IMR-90 (cell line): ENCODE data around the gene RAET1G. TPM values are rescaled to one million over a fixed set of nuclear protein-coding genes. Genes with fewer than 3 reads are reported as not detected.

ENCODE experiments used
- ATAC-seq: fragments of 200-7000 bp; cut with Tn5 transposase; 2 replicates; pipeline ENCODE4 v1.9.1; 2020; ENCODE audit warnings: low read depth, mild to moderate bottlenecking, moderate library complexity
- BruUV-seq: library from RNA; stranded (reverse); fragments of 400-500 nt; replicated peaks from 2 replicates; lab custom pipeline; 2021; lab: Mats Ljungman, UMichigan
- CTCF ChIA-PET: fragments of 300-600 bp; formaldehyde crosslinking; extraction: SDS; loops from one replicate; lab custom pipeline; 2021; ENCODE audit warnings: antibody characterized with exemption; lab: Yijun Ruan, JAX
- POLR2A ChIA-PET: fragments of 300-600 bp; sonication (Branson Sonifier 250); formaldehyde crosslinking; loops from one replicate; lab custom pipeline; 2022; ENCODE audit warnings: antibody characterized with exemption; ENCODE audit not compliant: unreplicated experiment; lab: Charles Lee
- DNase-seq: peaks from one replicate; pipeline ENCODE4 v3.0.0; 2013
- H2AFZ ChIP-seq: replicated peaks from 2 replicates; pipeline ENCODE3; 2013; ENCODE audit warnings: low read length, mild to moderate bottlenecking; ENCODE audit not compliant: poor library complexity
- H2AK5ac ChIP-seq: 2 replicates; pipeline ENCODE4 v1.6.1; 2013; ENCODE audit warnings: low read depth, low read length, inconsistent platforms
- H2AK9ac ChIP-seq: replicated peaks from 2 replicates; pipeline ENCODE3; 2013; ENCODE audit warnings: mild to moderate bottlenecking, low read depth, low read length, moderate library complexity; ENCODE audit not compliant: poor library complexity
- H2BK120ac ChIP-seq: 2 replicates; pipeline ENCODE4 v1.6.1; 2013; ENCODE audit warnings: low read depth, low read length, inconsistent platforms
- H2BK15ac ChIP-seq: 3 replicates; pipeline ENCODE4 v1.6.1; 2013; ENCODE audit warnings: low read depth, low read length, inconsistent platforms
- H2BK20ac ChIP-seq: 2 replicates; pipeline ENCODE4 v1.6.1; 2013; ENCODE audit warnings: low read depth, mild to moderate bottlenecking, inconsistent platforms, low read length, moderate library complexity
- H2BK5ac ChIP-seq: 2 replicates; pipeline ENCODE4 v1.6.1; 2013; ENCODE audit warnings: mild to moderate bottlenecking, low read depth, low read length, inconsistent platforms; ENCODE audit not compliant: poor library complexity, severe bottlenecking
- H3K14ac ChIP-seq: replicated peaks from 2 replicates; pipeline ENCODE4 v1.6.1; 2013; ENCODE audit warnings: low read depth, low read length, inconsistent platforms
- H3K18ac ChIP-seq: 2 replicates; pipeline ENCODE4 v1.6.1; 2013; ENCODE audit warnings: low read depth, low read length, control low read depth
- H3K23ac ChIP-seq: 2 replicates; pipeline ENCODE4 v1.6.1; 2013; ENCODE audit warnings: low read depth, low read length, inconsistent platforms
- H3K27ac ChIP-seq: 2 replicates; pipeline ENCODE4 v1.5.1; 2013; ENCODE audit warnings: mild to moderate bottlenecking, control low read depth, low read length; ENCODE audit not compliant: insufficient read depth
- H3K27me3 ChIP-seq: 2 replicates; pipeline ENCODE4 v1.6.1; 2013; ENCODE audit warnings: low read length; ENCODE audit not compliant: control insufficient read depth, insufficient read depth
- H3K36me3 ChIP-seq: 2 replicates; pipeline ENCODE4 v1.6.1; 2013; ENCODE audit warnings: low read length, mixed read lengths; ENCODE audit not compliant: control insufficient read depth, insufficient read depth
- H3K4ac ChIP-seq: 2 replicates; pipeline ENCODE4 v1.6.1; 2013; ENCODE audit warnings: low read depth, low read length, inconsistent platforms
- H3K4me1 ChIP-seq: 2 replicates; pipeline ENCODE4 v1.6.1; 2013; ENCODE audit warnings: low read length, mixed read lengths; ENCODE audit not compliant: control insufficient read depth, insufficient read depth
- H3K4me2 ChIP-seq: 2 replicates; pipeline ENCODE4 v1.6.1; 2013; ENCODE audit warnings: low read depth, mild to moderate bottlenecking, control low read depth, low read length, moderate library complexity
- H3K4me3 ChIP-seq: 2 replicates; pipeline ENCODE4 v1.5.1; 2013; ENCODE audit warnings: low read depth, mild to moderate bottlenecking, control low read depth, low read length, moderate library complexity; ENCODE audit not compliant: insufficient read depth
- H3K56ac ChIP-seq: 2 replicates; pipeline ENCODE4 v1.6.1; 2013; ENCODE audit warnings: low read length, inconsistent platforms; ENCODE audit not compliant: insufficient read depth; ENCODE audit errors: extremely low read depth
- H3K79me1 ChIP-seq, 2 experiments: 2 replicates each; pipeline ENCODE4 v1.6.1; 2013; ENCODE audit warnings: low read length in 2 of 2, inconsistent platforms in 1 of 2, low read depth in 1 of 2
- H3K9ac ChIP-seq: 2 replicates; pipeline ENCODE4 v1.6.1; 2013; ENCODE audit warnings: low read depth, low read length, control low read depth
- H3K9me1 ChIP-seq: 2 replicates; pipeline ENCODE4 v1.6.1; 2013; ENCODE audit warnings: low read length, inconsistent platforms; ENCODE audit not compliant: insufficient read depth
- H3K9me3 ChIP-seq: 2 replicates; pipeline ENCODE4 v1.6.1; 2013; ENCODE audit warnings: low read length; ENCODE audit not compliant: control insufficient read depth, insufficient read depth
- H4K20me1 ChIP-seq: 2 replicates; pipeline ENCODE4 v1.6.1; 2013; ENCODE audit warnings: low read length, inconsistent platforms; ENCODE audit not compliant: insufficient read depth
- H4K5ac ChIP-seq: 2 replicates; pipeline ENCODE4 v1.6.1; 2013; ENCODE audit warnings: mild to moderate bottlenecking, low read depth, low read length, control low read depth
- H4K8ac ChIP-seq, 2 experiments: 2 replicates each; pipeline ENCODE4 v1.6.1; 2013; ENCODE audit warnings: low read depth in 2 of 2, low read length in 2 of 2, control low read depth in 1 of 2, inconsistent platforms in 1 of 2
- H4K91ac ChIP-seq: 2 replicates; pipeline ENCODE4 v1.6.1; 2013; ENCODE audit warnings: low read depth, low read length, inconsistent platforms; ENCODE audit not compliant: insufficient read depth
- CTCF ChIP-seq: conservative IDR thresholded peaks from 2 replicates; pipeline ENCODE4 v1.5.1; 2012; ENCODE audit warnings: mild to moderate bottlenecking, low read depth, low read length, improper control_type of control experiment
- MXI1 ChIP-seq: IDR thresholded peaks from 2 replicates; pipeline ENCODE4 v1.6.1; 2012; ENCODE audit warnings: low read depth, mild to moderate bottlenecking, low read length, moderate library complexity, borderline replicate concordance
- POLR2A ChIP-seq: IDR thresholded peaks from 2 replicates; pipeline ENCODE4 v1.6.1; 2012; ENCODE audit warnings: mild to moderate bottlenecking, low read depth, low read length
- RCOR1 ChIP-seq: IDR thresholded peaks from 2 replicates; pipeline ENCODE4 v1.6.1; 2012; ENCODE audit warnings: mild to moderate bottlenecking, low read length, improper control_type of control experiment; ENCODE audit not compliant: insufficient replicate concordance
- RFX5 ChIP-seq: IDR thresholded peaks from 2 replicates; pipeline ENCODE4 v1.8.0; 2012; ENCODE audit warnings: low read depth, mild to moderate bottlenecking, low read length, moderate library complexity
- WGBS, 2 experiments: methylation state at CpG; one replicate each; pipeline versions ENCODE4 v1.1.5 to v1.1.7; 2013; ENCODE audit warnings: missing lambda C conversion rate in 2 of 2; ENCODE audit not compliant: insufficient read length in 1 of 2; ENCODE audit errors: extremely low coverage in 2 of 2; 5-methylcytosine and 5-hydroxymethylcytosine counted together
- dilution Hi-C: fragments of 300-500 bp; cut with HindIII; formaldehyde crosslinking; loops from one replicate; pipeline ENCODE4 v1.14.3; 2018; ENCODE audit warnings: low sequenced_read_pairs; ENCODE audit not compliant: unreplicated experiment
- in situ Hi-C: fragments of 300-500 bp; cut with MboI; formaldehyde crosslinking; loops from 3 replicates; pipeline ENCODE4 v1.14.3; 2019; ENCODE audit warnings: low sequenced_read_pairs, inconsistent platforms, mixed read lengths
- intact Hi-C: fragments of 100-400 bp; cut with micrococcal nuclease; formaldehyde crosslinking; loops from 2 replicates; pipeline ENCODE4 v1.10.0; 2022
- polyA plus RNA-seq, 3 experiments: library from polyadenylated mRNA; depleted of rRNA; stranded (reverse); fragments of >200 nt; gene quantifications; 2 replicates each; pipeline ENCODE4 v1.2.3, GENCODE V29; 2012; ENCODE audit warnings: low replicate concordance in 1 of 3
- total RNA-seq: library from RNA; depleted of rRNA; stranded (reverse); fragments of >200 nt; gene quantifications from 2 replicates; pipeline ENCODE4 v1.2.3, GENCODE V29; 2012
- TF ChIP-seq, protein P1 (sequence below): fragments of 150-350 bp; IDR thresholded peaks from 2 replicates; pipeline ENCODE4 v1.6.1; 2016; ENCODE audit warnings: low read depth, mild to moderate bottlenecking, low read length, moderate library complexity, borderline replicate concordance

Gene RAET1G
- total and polyA plus RNA-seq, 2 of the 4 experiments (the other 2 are of a cell fraction), result 1.3 to 4.2 TPM

DNA sequence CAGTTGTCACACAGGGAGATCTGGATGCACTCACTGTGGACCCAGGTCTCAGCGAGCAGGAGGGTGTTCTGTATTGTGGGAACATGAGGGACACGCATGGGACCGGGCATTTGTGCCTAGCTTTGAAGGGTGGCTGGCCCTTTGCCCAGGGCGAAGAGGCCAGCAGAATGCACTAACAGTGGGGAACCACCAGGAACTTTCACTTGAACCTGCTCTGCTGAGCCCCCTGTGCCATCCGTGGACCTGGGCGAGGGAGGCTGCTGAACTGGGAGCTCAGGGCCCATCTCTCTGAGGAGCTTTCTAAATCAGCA is 17.7 kb upstream of the RAET1G start:
- Histone ChIP-seq H2BK20ac (no peak overlapping the region), H3K27me3 (peaks cover 39% of the 10 kb centered on the region), H2BK15ac (no peak overlapping the region), H2AK9ac (no peak overlapping the region), H2AFZ (no peak overlapping the region), H3K4me3 (no peak overlapping the region), H3K36me3 (no peaks in the 10 kb centered on the region), H3K9ac (no peak overlapping the region), H4K20me1 (no peaks in the 10 kb centered on the region), H3K4me1 (peaks cover 4% of the 10 kb centered on the region; the same call in 1 of the 2 replicates), H4K8ac (no peak overlapping the region), H4K5ac (no peak overlapping the region), H3K9me1 (no peaks in the 10 kb centered on the region), H4K91ac (no peak overlapping the region), H2AK5ac (no peak overlapping the region), H3K23ac (no peak overlapping the region), H2BK120ac (no peak overlapping the region), H2BK5ac (no peak overlapping the region), H3K14ac (no peak overlapping the region), H3K27ac (no peak overlapping the region), H3K79me1 (peaks cover 0 to 2% of the 10 kb centered on the region in 2 experiments; a peak in 1 of 4 replicates), H3K4me2 (no peak overlapping the region), H3K56ac (no peak overlapping the region), H3K4ac (no peak overlapping the region), H3K9me3 (no peaks in the 10 kb centered on the region), H3K18ac (no peak overlapping the region)
- intact Hi-C loops, result no loop called here
- no peak for DNase-seq
- WGBS, 2 experiments, result 39% methylated on average over 4 of the region's 6 CpGs; no CpG with 5 or more reads in 1 of the 2 experiments
- no TSS peak for BruUV-seq
- dilution Hi-C loops, result no loop called here
- in situ Hi-C loops, result loop anchor here (25.0 kb wide), 1 partner anchor 397 kb away; no protein-coding TSS in a partner anchor
- ChIA-PET CTCF (interaction anchor here (0.6 kb wide), 1 partner anchor 99 kb away, joined by 4 read pairs; no protein-coding TSS in a partner anchor), POLR2A (no interaction called here)
- TF ChIP-seq RCOR1 (no peak), POLR2A (no peak), CTCF (no peak), MXI1 (no peak), RFX5 (no peak)
- TF ChIP-seq, protein P1, sequence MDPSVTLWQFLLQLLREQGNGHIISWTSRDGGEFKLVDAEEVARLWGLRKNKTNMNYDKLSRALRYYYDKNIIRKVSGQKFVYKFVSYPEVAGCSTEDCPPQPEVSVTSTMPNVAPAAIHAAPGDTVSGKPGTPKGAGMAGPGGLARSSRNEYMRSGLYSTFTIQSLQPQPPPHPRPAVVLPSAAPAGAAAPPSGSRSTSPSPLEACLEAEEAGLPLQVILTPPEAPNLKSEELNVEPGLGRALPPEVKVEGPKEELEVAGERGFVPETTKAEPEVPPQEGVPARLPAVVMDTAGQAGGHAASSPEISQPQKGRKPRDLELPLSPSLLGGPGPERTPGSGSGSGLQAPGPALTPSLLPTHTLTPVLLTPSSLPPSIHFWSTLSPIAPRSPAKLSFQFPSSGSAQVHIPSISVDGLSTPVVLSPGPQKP, result no peak
- no peak for ATAC-seq
